ENCODE results near the gene COL15A1. TPM values are rescaled to one million over a fixed set of nuclear protein-coding genes. Genes with fewer than 3 reads are reported as not detected.

COL15A1 gene
- total and polyA plus RNA-seq, 10 donors = 0.33 to 9.3 (median 2.1) TPM

DNA sequence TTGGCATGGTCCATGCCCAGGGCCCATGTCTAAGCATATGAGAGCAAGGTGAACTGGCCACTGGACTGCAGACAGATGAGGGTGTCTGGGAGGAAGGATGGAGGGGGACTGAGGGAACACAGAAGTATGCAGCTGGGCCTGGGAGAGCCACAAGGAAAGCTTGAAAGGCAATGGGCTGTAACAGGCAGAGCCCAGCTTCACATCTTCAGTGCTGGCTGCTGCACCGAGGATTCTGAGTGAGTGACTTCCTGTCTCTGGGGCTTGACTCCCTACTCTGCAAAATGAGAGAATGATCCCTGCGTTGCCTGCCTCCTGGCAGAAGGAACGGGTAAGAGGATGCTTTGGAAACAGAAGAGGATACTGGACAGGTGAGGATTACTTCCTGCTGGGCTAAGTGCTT lies 29.0 kb downstream of the COL15A1 start:
- 34 to 63% (median 52%) methylated on average over 3 of the region's 3 CpGs for WGBS, 5 donors
- intact Hi-C loops (cut with DNase I; ENCODE audit: low total_unique reads) = no loop called here
- no peaks in the 10 kb centered on the region for H3K36me3 ChIP-seq
- no peak for TF ChIP-seq POLR2A (IDR thresholded peaks at IDR 0.05)
- TF ChIP-seq, protein P1, sequence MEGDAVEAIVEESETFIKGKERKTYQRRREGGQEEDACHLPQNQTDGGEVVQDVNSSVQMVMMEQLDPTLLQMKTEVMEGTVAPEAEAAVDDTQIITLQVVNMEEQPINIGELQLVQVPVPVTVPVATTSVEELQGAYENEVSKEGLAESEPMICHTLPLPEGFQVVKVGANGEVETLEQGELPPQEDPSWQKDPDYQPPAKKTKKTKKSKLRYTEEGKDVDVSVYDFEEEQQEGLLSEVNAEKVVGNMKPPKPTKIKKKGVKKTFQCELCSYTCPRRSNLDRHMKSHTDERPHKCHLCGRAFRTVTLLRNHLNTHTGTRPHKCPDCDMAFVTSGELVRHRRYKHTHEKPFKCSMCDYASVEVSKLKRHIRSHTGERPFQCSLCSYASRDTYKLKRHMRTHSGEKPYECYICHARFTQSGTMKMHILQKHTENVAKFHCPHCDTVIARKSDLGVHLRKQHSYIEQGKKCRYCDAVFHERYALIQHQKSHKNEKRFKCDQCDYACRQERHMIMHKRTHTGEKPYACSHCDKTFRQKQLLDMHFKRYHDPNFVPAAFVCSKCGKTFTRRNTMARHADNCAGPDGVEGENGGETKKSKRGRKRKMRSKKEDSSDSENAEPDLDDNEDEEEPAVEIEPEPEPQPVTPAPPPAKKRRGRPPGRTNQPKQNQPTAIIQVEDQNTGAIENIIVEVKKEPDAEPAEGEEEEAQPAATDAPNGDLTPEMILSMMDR (IDR thresholded peaks at IDR 0.05 in 8 of 11, conservative IDR thresholded peaks at IDR 0.05 in 3 of 11) = no peak
- no peak for TF ChIP-seq POLR2AphosphoS5 (IDR thresholded peaks at IDR 0.05)
- DNase-seq = no peak
- peaks cover 0 to 44% (median 7%) of the 10 kb centered on the region in 7 donors for H3K27me3 ChIP-seq (replicated peaks in 1 of 7)
- no peak overlapping the region for H3K27ac ChIP-seq
- H3K4me1 ChIP-seq = peaks cover 0 to 13% (median 11%) of the 10 kb centered on the region in 6 donors
- no peaks in the 10 kb centered on the region for H3K9me3 ChIP-seq
- no peak overlapping the region for H3K4me3 ChIP-seq

DNA sequence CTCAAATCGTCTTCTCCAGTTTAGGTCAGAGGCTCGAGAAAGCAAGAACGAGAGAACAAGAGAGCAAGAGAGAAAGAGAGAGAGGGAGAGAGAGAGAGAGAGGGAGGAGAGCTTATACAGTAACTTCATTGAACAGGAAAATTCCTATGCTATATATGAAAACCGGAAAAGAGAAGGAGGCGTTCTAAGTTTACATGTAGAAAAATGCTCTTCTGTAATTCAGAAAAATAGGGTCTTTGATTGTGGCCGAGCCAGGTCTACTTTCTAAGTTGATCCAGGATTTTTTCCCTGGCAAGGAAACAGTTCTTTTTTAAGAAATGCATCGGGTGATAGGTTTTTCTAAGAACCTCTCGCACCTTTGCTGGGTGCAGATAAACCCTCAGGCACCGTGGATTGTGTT lies 29.5 kb downstream of the COL15A1 start:
- no peak for TF ChIP-seq POLR2AphosphoS5 (IDR thresholded peaks at IDR 0.05)
- TF ChIP-seq POLR2A (IDR thresholded peaks at IDR 0.05) = no peak
- TF ChIP-seq, protein P1 (IDR thresholded peaks at IDR 0.05 in 8 of 11, conservative IDR thresholded peaks at IDR 0.05 in 3 of 11) = no peak
- no peak for DNase-seq
- Histone ChIP-seq H3K9me3 (no peaks in the 10 kb centered on the region), H3K4me3 (no peak overlapping the region), H3K36me3 (no peaks in the 10 kb centered on the region), H3K4me1 (peaks cover 0 to 17% (median 11%) of the 10 kb centered on the region in 6 donors), H3K27ac (no peak overlapping the region), H3K27me3 (replicated peaks in 1 of 7) (peaks cover 0 to 44% (median 7%) of the 10 kb centered on the region in 7 donors)
- intact Hi-C loops (cut with DNase I; ENCODE audit: low total_unique reads) = no loop called here
- WGBS, 5 donors = 80 to 93% (median 82%) methylated on average over 9 of the region's 9 CpGs

DNA sequence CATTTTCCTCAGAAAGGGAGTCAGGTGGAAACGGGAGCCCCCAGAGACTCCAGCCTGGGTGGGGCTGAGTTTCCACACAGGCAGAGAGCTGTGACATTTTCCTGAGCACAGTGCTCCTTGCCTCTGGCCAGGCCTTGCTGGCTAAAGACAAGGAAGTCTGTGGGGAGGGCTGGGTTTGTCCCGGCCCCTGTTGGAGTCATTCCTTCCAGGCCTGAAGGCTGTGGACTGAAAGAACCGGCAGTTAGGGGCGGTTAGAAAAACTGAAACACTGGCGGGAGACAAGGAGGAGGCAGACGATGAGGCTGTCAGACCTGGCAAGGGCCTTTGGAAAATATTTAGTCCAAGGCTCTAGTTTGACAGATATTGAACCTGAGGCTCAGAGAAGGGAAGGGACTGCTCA lies 29.9 kb downstream of the COL15A1 start:
- H3K4me1 ChIP-seq = peaks cover 0 to 21% (median 11%) of the 10 kb centered on the region in 6 donors
- H3K36me3 ChIP-seq = no peaks in the 10 kb centered on the region
- intact Hi-C loops (cut with DNase I; ENCODE audit: low total_unique reads) = no loop called here
- H3K27me3 ChIP-seq (replicated peaks in 1 of 7) = peaks cover 0 to 44% (median 7%) of the 10 kb centered on the region in 7 donors
- H3K4me3 ChIP-seq = no peak overlapping the region
- 86 to 94% (median 90%) methylated on average over 6 of the region's 6 CpGs for WGBS, 5 donors
- TF ChIP-seq POLR2A (IDR thresholded peaks at IDR 0.05) = no peak
- TF ChIP-seq, protein P1 (IDR thresholded peaks at IDR 0.05 in 8 of 11, conservative IDR thresholded peaks at IDR 0.05 in 3 of 11) = no peak
- TF ChIP-seq POLR2AphosphoS5 (IDR thresholded peaks at IDR 0.05) = no peak
- DNase-seq = no peak
- no peak overlapping the region for H3K27ac ChIP-seq
- no peaks in the 10 kb centered on the region for H3K9me3 ChIP-seq

DNA sequence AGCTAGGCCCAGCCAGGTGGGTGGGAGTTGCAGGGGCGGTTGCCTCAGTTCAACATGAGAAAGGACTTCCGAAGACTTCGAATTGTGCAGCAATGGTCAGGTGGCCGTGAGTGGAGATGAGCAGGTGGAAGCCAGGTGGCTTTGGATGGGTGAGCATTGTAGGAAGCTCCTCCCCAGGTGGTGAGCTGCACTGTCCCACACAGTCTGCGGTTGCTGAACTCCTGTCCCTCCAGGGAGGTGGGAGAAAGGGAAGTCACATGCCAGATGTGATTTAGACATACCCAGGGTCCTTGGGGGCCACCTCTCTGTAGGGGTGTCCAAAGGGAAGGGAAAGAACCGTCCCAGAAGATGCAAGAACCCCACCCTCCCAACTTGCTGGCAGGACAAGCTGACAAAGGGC lies 30.4 kb downstream of the COL15A1 start:
- Histone ChIP-seq H3K4me1 (peaks cover 0 to 23% (median 11%) of the 10 kb centered on the region in 6 donors), H3K27ac (no peak overlapping the region), H3K9me3 (no peaks in the 10 kb centered on the region), H3K4me3 (no peak overlapping the region), H3K36me3 (no peaks in the 10 kb centered on the region), H3K27me3 (replicated peaks in 1 of 7) (peaks cover 0 to 44% (median 7%) of the 10 kb centered on the region in 7 donors)
- no peak for TF ChIP-seq POLR2A (IDR thresholded peaks at IDR 0.05)
- TF ChIP-seq POLR2AphosphoS5 (IDR thresholded peaks at IDR 0.05) = no peak
- TF ChIP-seq, protein P1 (IDR thresholded peaks at IDR 0.05 in 8 of 11, conservative IDR thresholded peaks at IDR 0.05 in 3 of 11) = no peak
- 78 to 86% (median 82%) methylated on average over 6 of the region's 6 CpGs for WGBS, 5 donors
- intact Hi-C loops (cut with DNase I; ENCODE audit: low total_unique reads) = no loop called here
- DNase-seq = no peak

All from spleen (tissue), 11 donors.